T47D (cell line): Measurements from ENCODE around the gene TMEM243.
"Not testable (repeated sequence)": the region's sequence is repeated elsewhere in the genome, so short reads cannot be mapped to it uniquely, and the experiment has no call there.

Source experiments
- DNase-seq, 2 experiments: peaks; one replicate each; pipeline versions ENCODE4 v3.0.0 to v3.0.0-alpha.2; 2011 to 2012; ENCODE audit warnings: low read depth in 1 of 2, low spot score in 1 of 2
- JUND ChIP-seq: IDR thresholded peaks from 2 replicates; pipeline ENCODE4 v1.6.1; 2012; ENCODE audit warnings: low read depth
- in situ Hi-C: cut with HindIII; loops from 2 replicates; pipeline ENCODE4 v1.10.0; 2016; ENCODE audit warnings: low sequenced_read_pairs, low pct_unique_long_range_greater_than_20kb

Gene TMEM243

DNA sequence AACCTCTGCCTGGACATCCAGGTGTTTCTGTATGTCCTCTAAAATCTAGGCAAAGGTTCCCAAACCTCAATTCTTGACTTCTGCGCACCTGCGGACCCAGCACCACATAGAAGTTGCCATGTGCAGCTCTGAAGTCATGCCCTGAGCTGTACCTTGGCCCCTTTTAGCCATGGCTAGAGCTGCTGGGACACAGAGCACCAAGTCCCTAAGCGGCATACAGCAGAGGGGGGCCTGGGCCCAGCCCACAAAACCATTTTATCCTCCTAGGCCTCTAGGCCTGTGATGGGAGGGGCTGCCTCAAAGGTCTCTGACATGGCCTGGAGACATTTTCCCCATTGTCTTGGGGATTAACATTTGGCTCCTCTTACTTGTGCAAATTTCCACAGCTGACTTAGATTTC lies 14.6 kb downstream of the TMEM243 start:
- in situ Hi-C loops, result no loop called here
- no peak for TF ChIP-seq JUND
- no peak for DNase-seq

- in situ Hi-C loops, DNase-seq: not testable (repeated sequence)
These were observed 15.6 kb downstream of the TMEM243 start for GRCh38 chr7:87203929-87204328.

DNA sequence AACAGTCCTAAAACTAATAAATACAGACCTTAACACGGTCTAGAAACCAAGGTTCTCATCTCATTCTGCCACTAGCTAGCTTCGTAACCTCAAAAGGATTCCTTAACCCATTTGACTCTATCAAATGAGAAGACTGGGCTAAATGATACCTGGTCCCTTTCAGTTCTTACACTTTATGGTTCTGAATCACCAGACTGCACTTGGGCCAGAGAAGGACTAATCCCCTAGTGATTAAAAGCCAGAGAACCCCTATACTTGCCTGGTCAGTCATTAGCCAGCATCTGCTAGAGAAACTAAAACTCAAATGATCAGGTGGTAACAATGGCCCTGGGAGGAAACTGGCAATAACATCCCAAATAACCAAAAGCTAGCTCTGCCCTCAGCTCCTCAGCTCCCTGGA lies 16.8 kb downstream of the TMEM243 start:
- no peak for TF ChIP-seq JUND
- no peak for DNase-seq
- in situ Hi-C loops, result no loop called here

GRCh38 chr7:87202208-87202607 lies 17.3 kb downstream of the TMEM243 start:
- in situ Hi-C loops, result no loop called here
- DNase-seq, result no peak
- TF ChIP-seq JUND, result no peak

- in situ Hi-C loops, result no loop called here
- TF ChIP-seq JUND, result no peak
- DNase-seq, result no peak
These were observed 19.7 kb downstream of the TMEM243 start for GRCh38 chr7:87199700-87200450.

DNA sequence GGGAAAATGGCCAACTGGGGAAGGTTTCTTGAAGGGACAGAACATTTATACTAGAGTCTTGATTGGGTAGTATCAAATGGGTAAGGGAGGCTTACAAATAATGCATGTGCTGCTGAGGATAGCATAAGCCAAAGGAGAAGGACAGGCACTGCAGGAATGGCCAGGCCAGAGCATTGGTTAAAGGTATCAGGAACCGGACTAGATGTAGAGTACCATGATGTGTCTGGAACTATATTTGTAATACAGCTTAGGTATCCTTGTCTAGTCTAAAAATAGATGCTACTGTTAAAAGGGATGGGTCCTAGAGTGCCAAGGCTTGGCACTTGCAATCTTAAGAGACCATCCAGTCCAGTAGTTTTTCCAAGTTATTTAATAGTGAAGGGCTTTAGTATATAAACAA lies 20.3 kb downstream of the TMEM243 start:
- DNase-seq, result no peak
- in situ Hi-C loops, result no loop called here
- TF ChIP-seq JUND, result no peak

GRCh38 chr7:87193912-87194311 lies 25.6 kb downstream of the TMEM243 start:
- in situ Hi-C loops, result no loop called here
- no peak for TF ChIP-seq JUND
- no peak for DNase-seq

DNA sequence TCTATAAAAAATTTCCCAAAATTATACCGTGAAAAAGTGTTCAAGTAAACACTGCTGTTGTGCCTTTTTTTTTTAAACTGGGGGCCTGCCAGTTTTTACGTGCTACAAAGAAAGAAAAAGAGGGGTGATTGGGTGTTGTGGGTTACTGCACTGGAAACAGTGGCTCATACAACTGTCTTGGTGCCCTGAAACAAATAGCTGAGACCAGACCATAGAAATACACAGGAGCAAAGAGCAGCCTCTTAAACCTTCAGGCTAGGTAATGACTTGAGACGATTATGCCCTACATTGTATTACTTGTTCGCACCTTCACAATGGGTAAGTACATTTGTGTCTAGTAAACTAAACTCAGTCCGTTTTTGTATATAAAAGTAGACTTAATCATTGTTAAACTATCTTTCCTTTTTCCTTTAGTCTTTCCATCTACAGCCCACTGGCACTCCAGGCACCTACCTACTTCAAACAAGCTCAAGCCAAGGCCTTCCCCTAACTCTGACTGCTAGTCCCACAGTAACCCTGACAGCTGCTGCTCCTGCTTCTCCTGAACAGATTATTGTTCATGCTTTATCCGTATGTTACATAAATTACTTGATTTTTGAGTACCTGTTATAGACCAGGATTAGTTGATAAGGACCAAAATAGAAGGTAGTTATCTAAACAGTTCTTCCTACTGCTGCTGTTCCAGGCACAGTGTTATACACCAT lies 26.6 kb downstream of the TMEM243 start:
- in situ Hi-C loops, result no loop called here
- DNase-seq, result no peak
- no peak for TF ChIP-seq JUND

- TF ChIP-seq JUND, result no peak
- in situ Hi-C loops, result no loop called here
These were observed 28.7 kb downstream of the TMEM243 start for GRCh38 chr7:87190783-87191182.

DNA sequence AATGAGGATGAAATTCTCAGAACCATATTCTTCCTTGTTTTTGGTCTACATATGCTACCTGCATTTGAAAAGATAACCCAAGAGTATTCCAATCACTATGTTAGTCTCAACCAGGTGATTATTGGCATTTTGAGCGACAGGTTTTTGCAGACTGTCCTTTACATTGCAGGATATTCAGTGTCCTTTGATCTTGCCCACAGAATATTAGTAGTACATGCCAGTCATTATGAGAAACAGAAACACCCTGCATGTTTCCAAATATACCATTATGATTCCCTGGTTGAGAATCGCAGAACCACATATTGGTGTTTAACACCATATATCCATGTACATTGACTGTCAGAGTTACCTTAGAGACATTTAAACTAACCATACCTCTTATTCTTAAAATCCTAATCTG lies 30.6 kb downstream of the TMEM243 start:
- no peak for DNase-seq
- in situ Hi-C loops, result no loop called here
- TF ChIP-seq JUND, result no peak

More at GRCh38 chr7:87190783-87191182, 28.7 kb downstream of the TMEM243 start:
- DNase-seq, result no peak

DNA sequence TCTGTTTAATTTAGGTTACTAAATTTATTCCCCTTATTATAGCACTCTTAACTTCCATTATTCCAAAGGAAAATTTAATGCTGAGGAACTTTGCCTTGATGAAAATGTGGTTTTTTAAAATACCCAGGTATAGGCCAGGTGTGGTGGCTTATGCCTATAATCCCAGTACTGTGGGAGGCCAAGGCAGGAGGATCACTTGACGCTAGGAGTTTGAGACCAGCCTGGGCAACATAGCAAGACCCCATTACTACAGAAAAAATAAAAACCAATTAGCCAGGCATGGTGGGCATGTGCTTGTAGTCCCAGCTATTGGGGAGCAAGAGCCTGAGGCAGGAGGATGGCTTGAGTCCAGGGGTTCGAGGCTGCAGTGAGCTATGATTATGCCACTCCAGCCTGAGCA lies 32.4 kb downstream of the TMEM243 start:
- no peak for TF ChIP-seq JUND
- no peak for DNase-seq
- in situ Hi-C loops, result no loop called here

DNA sequence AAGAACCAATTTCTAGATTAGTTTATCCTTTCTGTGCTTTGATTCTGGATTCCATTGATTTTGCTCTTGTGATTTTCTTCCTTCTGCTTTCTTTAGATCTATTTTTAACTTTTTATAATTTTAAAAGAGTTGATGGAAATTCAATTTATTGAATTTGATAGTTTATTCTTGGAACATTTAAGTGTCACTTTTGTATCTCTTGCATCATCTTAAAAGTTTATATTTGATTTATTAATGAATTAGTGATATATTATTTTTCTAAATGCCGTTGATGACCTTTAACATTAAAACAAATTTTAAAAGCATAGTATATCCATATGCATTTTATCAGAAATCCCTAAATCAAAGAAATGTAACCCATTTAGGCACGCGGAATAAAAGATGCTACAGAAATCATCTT lies 40.4 kb downstream of the TMEM243 start:
- no peak for DNase-seq
- in situ Hi-C loops, result no loop called here
- no peak for TF ChIP-seq JUND

DNA sequence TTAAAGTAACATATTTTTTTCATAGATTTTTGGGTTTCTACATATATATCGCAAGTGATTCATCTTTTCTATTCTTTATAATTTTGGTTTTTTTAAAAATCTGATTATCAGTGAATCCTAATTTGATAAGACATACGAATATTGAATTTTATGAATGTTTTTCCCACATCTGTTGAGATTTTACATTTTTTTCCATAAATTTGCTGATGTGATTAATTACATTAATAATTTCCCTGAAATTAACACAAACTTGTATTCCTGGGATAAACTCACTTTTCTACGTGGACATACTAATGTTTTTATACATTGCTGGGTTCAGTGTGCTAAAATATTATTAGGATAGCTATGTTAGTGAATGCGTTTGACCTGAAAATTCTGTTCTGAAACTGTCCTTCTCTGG lies 41.2 kb downstream of the TMEM243 start:
- no peak for DNase-seq
- in situ Hi-C loops, result no loop called here
- TF ChIP-seq JUND, result no peak
